Vagina (tissue), 2 donors: ENCODE results near the gene NME1.

Experiments used
- POLR2A ChIP-seq, 2 donors: fragments of 450-650 bp; IDR thresholded peaks; one replicate each; pipeline ENCODE4 v1.6.1; 2017; ENCODE audit warnings: antibody characterized with exemption in 2 of 2, mild to moderate bottlenecking in 2 of 2, moderate library complexity in 2 of 2
- TF ChIP-seq, protein P1 (sequence below), 3 experiments: fragments of 450-650 bp in 2 of 3; fragments of 200-600 bp in 1 of 3; sonication (generic) in 1 of 3; IDR thresholded peaks; one replicate each; pipeline ENCODE4 v1.5.1; 2017 to 2019; ENCODE audit warnings: antibody characterized with exemption in 3 of 3, mild to moderate bottlenecking in 2 of 3, moderate library complexity in 2 of 3

DNA sequence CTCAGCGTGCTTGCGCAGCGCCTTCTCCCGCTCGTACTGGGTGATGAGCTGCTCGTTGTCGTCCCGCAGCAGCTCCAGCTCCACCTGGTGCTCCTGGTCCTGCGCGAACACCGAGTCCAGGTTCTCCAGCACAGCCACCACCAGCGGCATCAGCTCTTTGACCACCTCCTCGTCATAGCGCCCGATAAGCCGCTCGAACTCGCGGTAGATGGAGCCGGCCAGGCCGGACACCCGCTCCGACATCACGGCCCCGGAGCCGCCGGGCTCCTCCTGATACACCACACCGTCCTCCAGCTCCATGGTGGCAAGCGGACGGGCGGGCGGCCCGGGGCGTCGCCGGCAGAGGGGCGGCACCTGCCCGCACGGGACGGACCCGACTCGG is 33.0 kb upstream of the NME1 start:
- TF ChIP-seq, protein P1, sequence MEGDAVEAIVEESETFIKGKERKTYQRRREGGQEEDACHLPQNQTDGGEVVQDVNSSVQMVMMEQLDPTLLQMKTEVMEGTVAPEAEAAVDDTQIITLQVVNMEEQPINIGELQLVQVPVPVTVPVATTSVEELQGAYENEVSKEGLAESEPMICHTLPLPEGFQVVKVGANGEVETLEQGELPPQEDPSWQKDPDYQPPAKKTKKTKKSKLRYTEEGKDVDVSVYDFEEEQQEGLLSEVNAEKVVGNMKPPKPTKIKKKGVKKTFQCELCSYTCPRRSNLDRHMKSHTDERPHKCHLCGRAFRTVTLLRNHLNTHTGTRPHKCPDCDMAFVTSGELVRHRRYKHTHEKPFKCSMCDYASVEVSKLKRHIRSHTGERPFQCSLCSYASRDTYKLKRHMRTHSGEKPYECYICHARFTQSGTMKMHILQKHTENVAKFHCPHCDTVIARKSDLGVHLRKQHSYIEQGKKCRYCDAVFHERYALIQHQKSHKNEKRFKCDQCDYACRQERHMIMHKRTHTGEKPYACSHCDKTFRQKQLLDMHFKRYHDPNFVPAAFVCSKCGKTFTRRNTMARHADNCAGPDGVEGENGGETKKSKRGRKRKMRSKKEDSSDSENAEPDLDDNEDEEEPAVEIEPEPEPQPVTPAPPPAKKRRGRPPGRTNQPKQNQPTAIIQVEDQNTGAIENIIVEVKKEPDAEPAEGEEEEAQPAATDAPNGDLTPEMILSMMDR (IDR thresholded peaks at IDR 0.05): no peak
- TF ChIP-seq POLR2A (IDR thresholded peaks at IDR 0.05): no peak
